HepG2 (cell line): ENCODE data around the gene EIF4G1. TPM values are rescaled to one million over a fixed set of nuclear protein-coding genes. Genes with fewer than 3 reads are reported as not detected.
A peak's percentile ranks its signal among the peaks of the same experiment; 100 is the strongest.

ENCODE experiments used
- AGO1 ChIP-seq: fragments of 200-400 bp; formaldehyde crosslinking; IDR thresholded peaks from 2 replicates; pipeline ENCODE4 v1.6.1; 2017; ENCODE audit warnings: mild to moderate bottlenecking, low read depth, low read length, moderate library complexity; ENCODE audit not compliant: poor library complexity, severe bottlenecking
- BRCA1 ChIP-seq: sonication (generic); formaldehyde crosslinking; IDR thresholded peaks from 2 replicates; pipeline ENCODE4 v1.4.0; 2020; ENCODE audit warnings: missing genetic modification reagents
- CENPBD1 ChIP-seq: sonication (generic); formaldehyde crosslinking; IDR thresholded peaks from 2 replicates; pipeline ENCODE4 v1.8.0; 2022; ENCODE audit warnings: missing genetic modification reagents, low read depth, mild to moderate bottlenecking, borderline replicate concordance
- ETV6 ChIP-seq: sonication (generic); formaldehyde crosslinking; conservative IDR thresholded peaks from 2 replicates; pipeline ENCODE4 v1.4.0; 2020; ENCODE audit warnings: missing genetic modification reagents
- KLF15 ChIP-seq: sonication (generic); formaldehyde crosslinking; IDR thresholded peaks from 2 replicates; pipeline ENCODE4 v1.8.1; 2023; ENCODE audit warnings: borderline replicate concordance, mild to moderate bottlenecking, inconsistent platforms, missing genetic modification reagents, mixed read lengths
- PRMT3 ChIP-seq: sonication (generic); formaldehyde crosslinking; IDR thresholded peaks from 2 replicates; pipeline ENCODE4 v1.8.1; 2022; ENCODE audit warnings: low read depth, mild to moderate bottlenecking, moderate library complexity, missing genetic modification reagents, borderline replicate concordance
- TRIM22 ChIP-seq: fragments of 450-650 bp; IDR thresholded peaks from 2 replicates; pipeline ENCODE4 v1.6.1; 2017
- ZEB1 ChIP-seq: IDR thresholded peaks from 2 replicates; pipeline ENCODE4 v1.6.1; 2012; ENCODE audit warnings: mild to moderate bottlenecking, low read depth, inconsistent platforms; ENCODE audit not compliant: insufficient replicate concordance
- ZNF142 ChIP-seq: sonication (generic); formaldehyde crosslinking; IDR thresholded peaks from 2 replicates; pipeline ENCODE4 v1.4.0; 2020; ENCODE audit warnings: missing genetic modification reagents
- ZNF275 ChIP-seq: sonication (generic); formaldehyde crosslinking; IDR thresholded peaks from 2 replicates; pipeline ENCODE4 v1.8.0; 2022; ENCODE audit warnings: missing genetic modification reagents, mild to moderate bottlenecking, inconsistent platforms, borderline replicate concordance
- ZNF546 ChIP-seq: sonication (generic); formaldehyde crosslinking; conservative IDR thresholded peaks from 2 replicates; pipeline ENCODE4 v1.8.1; 2023; ENCODE audit warnings: mild to moderate bottlenecking, missing genetic modification reagents
- ZNF782 ChIP-seq: sonication (generic); formaldehyde crosslinking; IDR thresholded peaks from 2 replicates; pipeline ENCODE4 v1.4.0; 2020; ENCODE audit warnings: missing genetic modification reagents, mild to moderate bottlenecking, borderline replicate concordance
- ZXDC ChIP-seq: sonication (generic); formaldehyde crosslinking; IDR thresholded peaks from 2 replicates; pipeline ENCODE4 v1.5.0; 2020; ENCODE audit warnings: mild to moderate bottlenecking, missing genetic modification reagents
- polyA plus RNA-seq, 8 experiments: library from polyadenylated mRNA; depleted of rRNA in 3 of 8; stranded (reverse) in 7 of 8; unstranded in 1 of 8; fragments of >200 nt; fragmentation: Illumina TruSeq in 4 of 8; extraction: Trizol in 4 of 8; gene quantifications; 2 replicates each; pipeline versions ENCODE4 v1.2.1 to v1.2.3, GENCODE V29; 2011 to 2016; ENCODE audit warnings: low read depth in 4 of 8, missing spikeins in 1 of 8, mixed read lengths in 1 of 8; ENCODE audit not compliant: insufficient read depth in 1 of 8
- total RNA-seq, 5 experiments: library from RNA; depleted of rRNA; stranded (reverse); fragments of >200 nt; fragmentation: Illumina TruSeq; extraction: Trizol; gene quantifications; 2 replicates each; pipeline ENCODE4 v1.2.3, GENCODE V29; 2016; ENCODE audit warnings: low read depth in 1 of 5

Gene EIF4G1
- total and polyA plus RNA-seq, 2 of the 13 experiments (the other 11 are each of a cell fraction or from before 2014, with no cell fraction given), result 208 to 213 TPM

GRCh38 chr3:184335661-184336546 is 21.5 kb downstream of the EIF4G1 start (continued):
- no peak for TF ChIP-seq ZNF142 (CRISPR knock-in tag)
- no peak for TF ChIP-seq TRIM22
- 0 out of 2 replicates have a peak, but pooled peaks have one; percentile 61 for TF ChIP-seq ZNF546 (CRISPR knock-in tag)
- TF ChIP-seq ZXDC (CRISPR knock-in tag), result no peak
- no peak for TF ChIP-seq BRCA1 (CRISPR knock-in tag)
- no peak for TF ChIP-seq ETV6 (CRISPR knock-in tag)
- TF ChIP-seq KLF15, result no peak
- no peak for TF ChIP-seq PRMT3 (CRISPR knock-in tag)
- no peak for TF ChIP-seq CENPBD1 (CRISPR knock-in tag)
- no peak for TF ChIP-seq ZEB1
- TF ChIP-seq ZNF275 (CRISPR knock-in tag), result no peak; the same call in 1 of the 2 replicates
- TF ChIP-seq ZNF782 (CRISPR knock-in tag), result 0 out of 2 replicates have a peak, but pooled peaks have one; percentile 6
- TF ChIP-seq AGO1, result peak; percentile 95
